ENCODE results near the gene CDC42BPB. TPM values are rescaled to one million over a fixed set of nuclear protein-coding genes. Genes with fewer than 3 reads are reported as not detected.

Gene CDC42BPB
- total RNA-seq, 1 donor from 2014 or later, result 103 TPM

- Mint-ChIP-seq H3K36me3 (peaks cover 30% of the 10 kb centered on the region), H3K9me3 (no peaks in the 10 kb centered on the region), H3K27me3 (ENCODE audit: low read depth) (no peaks in the 10 kb centered on the region), H3K4me3 (no peak overlapping the region), H3K27ac (no peak overlapping the region), H3K4me1 (no peaks in the 10 kb centered on the region)
- TF ChIP-seq CTCF (IDR thresholded peaks at IDR 0.05; ENCODE audit: unreplicated experiment), result no peak
- no peak for DNase-seq (ENCODE audit: low spot score in 2 of 2, unreplicated experiment in 2 of 2)
Measured at GRCh38 chr14:102891556-102891955, 165.8 kb downstream of the CDC42BPB start.

- Mint-ChIP-seq H3K4me3 (no peak overlapping the region), H3K36me3 (peaks cover 33% of the 10 kb centered on the region), H3K27me3 (ENCODE audit: low read depth) (no peaks in the 10 kb centered on the region), H3K4me1 (no peaks in the 10 kb centered on the region), H3K9me3 (no peaks in the 10 kb centered on the region), H3K27ac (no peak overlapping the region)
- DNase-seq (ENCODE audit: low spot score in 2 of 2, unreplicated experiment in 2 of 2), result no peak
- TF ChIP-seq CTCF (IDR thresholded peaks at IDR 0.05; ENCODE audit: unreplicated experiment), result no peak
Measured at GRCh38 chr14:102891111-102891510, 166.2 kb downstream of the CDC42BPB start.

- Mint-ChIP-seq H3K27me3 (ENCODE audit: low read depth) (no peaks in the 10 kb centered on the region), H3K4me3 (no peak overlapping the region), H3K27ac (no peak overlapping the region), H3K9me3 (no peaks in the 10 kb centered on the region), H3K4me1 (no peaks in the 10 kb centered on the region), H3K36me3 (peaks cover 26% of the 10 kb centered on the region)
- no peak for TF ChIP-seq CTCF (IDR thresholded peaks at IDR 0.05; ENCODE audit: unreplicated experiment)
- no peak for DNase-seq (ENCODE audit: low spot score in 2 of 2, unreplicated experiment in 2 of 2)
Measured at GRCh38 chr14:102889615-102890014, 167.7 kb downstream of the CDC42BPB start.

GRCh38 chr14:102888748-102889147 lies 168.6 kb downstream of the CDC42BPB start:
- H3K4me3 Mint-ChIP-seq, result no peak overlapping the region
- no peak for TF ChIP-seq CTCF (IDR thresholded peaks at IDR 0.05; ENCODE audit: unreplicated experiment)
- H3K9me3 Mint-ChIP-seq, result no peaks in the 10 kb centered on the region
- peaks cover 29% of the 10 kb centered on the region for H3K36me3 Mint-ChIP-seq
- H3K27ac Mint-ChIP-seq, result no peak overlapping the region
- DNase-seq (ENCODE audit: low spot score in 2 of 2, unreplicated experiment in 2 of 2), result no peak
- no peaks in the 10 kb centered on the region for H3K27me3 Mint-ChIP-seq (ENCODE audit: low read depth)
- H3K4me1 Mint-ChIP-seq, result no peaks in the 10 kb centered on the region

GRCh38 chr14:102885737-102886447 lies 171.5 kb downstream of the CDC42BPB start:
- Mint-ChIP-seq H3K9me3 (no peaks in the 10 kb centered on the region), H3K4me3 (no peak overlapping the region), H3K27me3 (ENCODE audit: low read depth) (no peaks in the 10 kb centered on the region), H3K36me3 (peaks cover 24% of the 10 kb centered on the region), H3K4me1 (no peaks in the 10 kb centered on the region), H3K27ac (no peak overlapping the region)
- TF ChIP-seq CTCF (IDR thresholded peaks at IDR 0.05; ENCODE audit: unreplicated experiment), result no peak
- DNase-seq (ENCODE audit: low spot score in 2 of 2, unreplicated experiment in 2 of 2), result no peak

Measured in mesothelial cell of epicardium (in vitro differentiated cells).